Measurements from ENCODE around the gene MED27. TPM values are rescaled to one million over a fixed set of nuclear protein-coding genes. Genes with fewer than 3 reads are reported as not detected.

MED27 gene
- total RNA-seq, 1 experiment from 2014 or later, result 37.7 TPM

DNA sequence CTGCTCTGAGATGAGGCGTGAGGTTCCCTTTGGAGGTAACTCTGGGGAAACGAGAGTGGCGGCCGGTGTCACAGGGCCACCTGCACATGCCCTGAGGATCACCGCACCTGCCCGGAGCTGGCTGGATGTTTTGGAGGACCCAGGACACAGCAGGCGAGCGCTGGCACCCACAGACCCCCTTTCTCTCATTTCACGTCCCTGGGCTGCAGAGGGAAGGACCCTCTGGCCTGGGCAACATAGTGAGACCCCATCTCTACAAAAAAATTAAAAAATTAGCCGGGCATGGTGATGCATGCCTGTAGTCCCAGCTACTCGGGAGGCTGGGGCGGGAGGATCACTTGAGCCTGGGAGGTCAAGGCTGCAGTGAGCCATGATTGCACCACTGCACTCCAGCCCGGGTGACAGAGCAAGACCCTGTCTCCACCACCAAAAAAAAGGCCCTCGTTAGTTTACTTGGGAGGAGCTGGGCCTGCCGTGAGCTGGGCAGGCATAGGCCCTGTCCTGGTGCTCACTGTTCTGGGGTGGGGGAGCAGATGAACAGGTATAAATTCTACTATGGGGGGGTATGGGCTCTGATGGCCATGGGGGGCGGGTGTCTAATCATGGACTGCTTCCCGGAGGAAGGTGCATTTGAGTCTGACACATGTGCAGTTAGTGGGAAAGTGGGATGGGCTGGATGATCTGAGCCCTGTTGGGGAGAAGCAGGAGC lies 242.9 kb downstream of the MED27 start:
- no peak for DNase-seq (ENCODE audit: low read depth)

DNA sequence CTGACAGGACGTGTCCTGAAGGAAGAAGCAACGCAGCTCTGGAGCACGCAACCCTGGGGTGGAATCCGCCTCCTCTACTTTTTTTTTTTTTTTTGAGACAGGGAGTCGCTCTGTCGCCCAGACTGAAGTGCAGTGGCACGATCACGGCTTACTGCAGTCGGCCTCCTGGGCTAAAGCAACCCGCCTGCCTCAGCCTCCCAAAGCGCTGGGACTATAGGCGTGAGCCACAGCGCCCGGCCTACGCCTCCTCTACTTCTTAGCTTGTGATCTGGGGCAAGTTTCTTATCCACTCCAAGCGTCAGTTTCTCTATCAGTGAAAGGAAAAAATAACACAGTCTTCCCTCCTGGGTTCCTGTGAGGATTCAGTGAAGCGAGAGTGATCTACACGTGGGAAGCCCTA lies 243.6 kb downstream of the MED27 start:
- no peak for DNase-seq (ENCODE audit: low read depth)

DNA sequence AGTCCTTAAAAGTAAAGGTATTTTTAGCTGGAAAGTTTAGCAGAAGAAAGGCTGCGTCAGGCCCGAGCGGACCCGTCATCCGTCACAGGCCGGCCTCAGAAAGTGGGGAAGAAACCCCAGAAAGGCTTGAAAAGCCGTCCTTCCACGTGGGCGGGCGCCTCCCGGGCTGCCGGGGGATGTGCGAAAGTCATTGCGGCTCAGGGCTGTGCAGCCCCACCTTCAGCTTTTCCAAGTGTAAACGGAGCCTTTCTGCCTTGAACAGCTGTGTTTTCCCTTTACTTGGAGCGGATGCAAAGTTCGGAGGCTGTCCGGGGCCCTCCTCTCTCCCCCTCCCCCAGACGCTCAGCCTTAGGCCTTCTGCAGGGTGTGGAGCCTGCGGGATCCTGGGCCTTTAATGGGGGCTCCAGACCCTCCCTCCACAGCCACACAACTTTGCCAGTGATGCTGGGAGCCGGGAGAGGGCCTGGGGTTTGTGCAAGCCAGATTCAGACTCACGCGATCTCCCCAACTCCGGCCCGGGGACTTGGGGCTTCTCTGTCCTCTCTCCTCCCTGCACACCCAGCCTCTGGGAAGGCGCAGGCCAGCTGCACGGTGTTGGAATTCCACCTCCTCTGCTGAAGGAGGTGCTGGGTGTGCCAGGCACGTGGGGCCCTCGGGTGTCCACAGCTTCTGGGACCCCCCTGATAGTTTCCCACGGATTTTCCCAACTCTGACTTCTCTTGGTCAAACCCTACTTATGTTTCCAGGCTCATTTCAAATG lies 244.3 kb downstream of the MED27 start:
- no peak for DNase-seq (ENCODE audit: low read depth)

DNA sequence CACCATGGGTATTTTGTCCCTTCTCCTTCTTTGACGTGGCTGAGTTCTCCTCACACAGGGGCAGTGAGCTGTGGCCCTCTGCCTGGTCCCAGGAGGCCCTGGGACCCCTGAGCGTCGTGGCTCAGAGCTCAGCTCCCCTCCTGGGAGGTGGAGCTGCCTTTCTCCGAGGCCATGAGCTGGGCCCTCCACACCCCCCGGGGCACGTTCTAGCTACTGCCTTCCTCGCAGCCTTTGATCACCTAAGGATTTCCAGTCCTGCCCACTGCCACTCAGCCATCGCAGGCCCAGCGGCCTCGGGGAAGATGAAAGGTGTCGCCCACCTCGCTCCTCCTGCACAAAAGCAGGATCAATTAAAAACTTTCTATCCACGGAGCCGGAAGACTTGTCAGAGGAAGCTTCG lies 244.9 kb downstream of the MED27 start:
- no peak for DNase-seq (ENCODE audit: low read depth)

DNA sequence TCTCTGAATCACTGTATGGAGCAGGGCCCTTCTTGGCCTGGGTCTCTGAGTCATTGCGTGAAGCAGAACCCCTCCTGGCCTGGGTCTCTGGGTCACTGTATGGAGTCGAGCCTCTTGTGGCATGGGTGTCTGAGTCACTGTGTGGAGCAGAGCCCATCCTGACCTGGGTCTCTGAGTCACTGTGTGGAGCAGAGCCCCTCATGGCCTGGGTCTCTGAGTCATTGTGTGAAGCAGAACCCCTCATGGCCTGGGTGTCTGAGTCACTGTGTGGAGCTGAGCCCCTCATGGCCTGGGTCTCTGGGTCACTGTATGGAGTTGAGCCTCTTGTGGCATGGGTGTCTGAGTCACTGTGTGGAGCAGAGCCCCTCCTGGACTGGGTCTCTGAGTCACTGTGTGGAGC lies 245.8 kb downstream of the MED27 start:
- peak; percentile 24 for DNase-seq (ENCODE audit: low read depth)

DNA sequence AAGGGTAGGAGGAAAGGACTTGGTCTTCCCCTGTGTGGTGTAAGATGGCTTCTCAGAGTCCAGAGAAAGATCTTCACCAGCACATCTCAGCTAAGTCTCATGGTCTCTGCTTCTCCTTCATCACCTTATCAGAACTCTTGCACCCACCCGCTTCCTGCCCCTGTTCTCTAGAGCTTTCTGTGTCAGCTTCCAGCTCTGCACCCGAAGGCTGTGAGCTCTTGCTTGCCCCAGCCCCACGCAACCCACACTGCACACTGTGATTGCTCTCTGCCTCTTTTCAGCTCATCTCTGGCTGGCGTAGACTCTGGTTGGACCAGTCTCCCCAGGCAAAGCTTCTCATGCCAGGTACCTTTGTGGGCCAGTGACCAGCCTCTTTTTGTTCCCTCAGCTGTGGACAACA lies 246.6 kb downstream of the MED27 start:
- DNase-seq (ENCODE audit: low read depth), result no peak

DNA sequence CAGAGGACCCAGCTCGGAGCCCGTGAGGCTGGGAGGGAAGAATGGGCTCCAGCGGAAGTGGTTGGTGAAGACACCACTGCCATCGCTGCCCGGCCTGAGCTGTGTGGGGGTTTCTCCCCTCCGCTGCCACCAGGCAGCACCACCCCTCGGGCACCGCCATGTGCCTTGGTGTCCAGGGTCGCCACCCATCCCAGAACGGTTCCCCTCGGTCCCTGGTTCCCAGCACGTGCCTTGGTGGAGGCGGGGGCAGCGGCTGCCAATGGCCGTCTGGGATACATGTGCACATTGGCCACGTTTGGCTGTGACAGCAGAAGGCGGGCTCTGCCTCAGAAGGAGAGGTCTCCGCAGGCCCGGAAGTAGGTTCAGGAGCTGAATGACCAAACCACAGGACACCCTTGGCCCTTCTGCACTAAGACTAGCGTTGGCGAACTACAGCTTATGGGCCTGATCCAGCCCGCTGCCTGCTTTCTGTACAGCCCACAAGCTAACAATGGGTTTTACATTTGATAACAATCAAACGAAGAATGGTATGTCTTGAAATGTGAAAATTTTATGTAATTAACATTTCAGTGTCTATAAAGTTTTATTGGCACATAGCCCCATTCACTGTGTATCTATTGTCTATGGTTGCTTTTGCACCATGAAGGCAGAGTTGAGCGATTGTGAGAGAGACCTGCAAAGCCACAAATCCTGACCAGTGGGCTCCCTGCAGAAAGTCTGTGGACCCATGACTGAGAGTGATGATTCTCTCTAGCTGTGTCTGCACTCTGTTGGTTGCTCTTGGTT lies 248.1 kb downstream of the MED27 start:
- DNase-seq (ENCODE audit: low read depth), result no peak

DNA sequence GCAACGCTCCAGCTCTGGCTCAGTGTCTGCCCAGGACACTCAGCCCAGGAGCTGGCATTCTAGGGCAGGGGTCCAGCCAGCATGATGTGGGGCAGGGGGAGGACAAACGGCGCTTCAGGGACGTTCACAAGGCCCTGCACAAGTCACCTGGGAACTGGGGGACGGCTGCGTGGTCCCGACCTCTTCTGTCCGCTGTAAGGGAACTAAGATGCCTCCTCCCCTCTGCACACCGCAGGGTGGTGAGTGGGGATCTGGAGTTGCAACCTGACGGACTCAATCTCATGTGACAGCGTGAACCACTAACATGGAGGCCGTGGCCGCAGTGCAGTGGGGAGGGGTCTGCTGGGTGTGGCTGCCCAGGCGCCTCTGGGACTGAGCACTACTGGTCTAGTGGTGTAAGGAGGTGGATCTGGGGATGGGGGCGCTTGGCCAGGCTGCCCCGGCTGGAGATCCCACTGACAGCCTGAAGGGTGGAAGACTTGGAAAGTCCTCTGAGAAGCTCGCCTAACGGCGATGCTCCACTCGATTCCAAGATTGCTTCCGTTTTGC lies 251.8 kb downstream of the MED27 start:
- DNase-seq (ENCODE audit: low read depth), result no peak

DNA sequence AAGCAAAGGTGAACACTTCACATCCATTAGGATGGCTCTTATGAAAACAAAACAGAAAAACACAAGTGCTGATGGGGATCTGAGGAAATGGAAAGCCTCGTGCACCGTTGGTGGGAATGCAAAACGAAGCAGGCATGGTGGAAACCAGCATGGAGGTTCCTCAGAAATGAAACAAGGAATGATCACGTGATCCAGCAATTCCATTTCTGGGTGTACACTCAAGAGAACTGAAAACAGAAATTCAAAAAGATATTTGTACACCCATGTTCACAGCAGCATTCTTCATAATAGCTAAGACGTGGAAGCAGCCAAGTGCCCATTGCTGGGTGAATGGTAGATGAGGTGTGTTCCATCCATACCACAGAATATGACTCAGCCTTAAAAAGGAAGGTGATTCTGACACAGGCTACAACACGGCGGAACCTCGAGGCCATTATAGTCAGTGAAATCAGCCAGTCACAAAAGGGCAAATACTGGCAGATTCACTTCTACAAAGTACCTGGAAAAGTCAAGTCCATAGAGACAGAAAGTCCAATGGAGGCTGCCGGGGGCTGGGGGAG lies 252.6 kb downstream of the MED27 start:
- no peak for DNase-seq (ENCODE audit: low read depth)

DNA sequence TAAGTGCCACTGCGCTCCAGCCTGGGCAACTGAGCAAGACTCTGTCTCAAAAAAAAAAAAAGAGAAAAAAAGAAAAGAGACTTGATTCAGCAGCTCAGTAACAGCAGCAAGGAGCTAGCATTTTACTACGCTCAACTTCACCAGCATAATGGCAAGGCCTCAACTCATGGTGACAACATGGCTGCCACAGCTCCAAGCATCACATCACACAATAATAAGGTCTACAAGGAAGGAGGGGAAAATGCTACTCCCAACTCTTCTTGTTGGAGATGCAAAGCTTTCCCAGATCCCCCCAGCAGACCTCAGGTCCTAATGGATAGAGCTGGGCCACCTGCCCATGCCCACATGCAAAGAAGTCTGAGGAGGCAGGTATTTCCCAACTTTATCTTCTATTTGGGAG lies 253.6 kb downstream of the MED27 start:
- DNase-seq (ENCODE audit: low read depth), result no peak

DNA sequence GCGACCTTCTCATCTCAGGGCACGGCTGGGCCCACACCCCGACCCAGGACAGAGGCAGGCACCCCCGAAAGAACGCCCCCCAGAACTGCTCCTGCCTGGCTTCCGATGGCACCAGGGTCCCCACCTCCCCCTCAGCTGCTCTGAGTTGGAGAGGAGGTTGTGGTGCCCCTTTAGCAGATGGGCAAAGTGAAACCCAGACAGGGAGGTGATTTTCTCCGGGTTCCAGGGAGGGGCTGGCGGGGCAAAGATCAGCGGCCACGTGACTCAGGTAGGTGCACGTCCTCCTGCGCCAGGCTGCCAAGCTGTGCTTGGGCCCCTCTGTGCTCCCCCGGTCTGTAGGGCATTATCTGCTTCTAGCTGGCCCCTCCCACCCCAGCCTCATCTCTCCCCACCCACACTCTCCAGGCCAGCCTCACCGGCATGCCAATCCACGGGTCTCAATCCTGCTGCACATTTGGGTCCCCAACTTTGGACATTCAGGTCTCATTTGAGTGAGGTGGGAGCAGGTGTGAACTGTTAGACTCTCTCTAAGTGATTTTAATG lies 254.6 kb downstream of the MED27 start:
- no peak for DNase-seq (ENCODE audit: low read depth)

DNA sequence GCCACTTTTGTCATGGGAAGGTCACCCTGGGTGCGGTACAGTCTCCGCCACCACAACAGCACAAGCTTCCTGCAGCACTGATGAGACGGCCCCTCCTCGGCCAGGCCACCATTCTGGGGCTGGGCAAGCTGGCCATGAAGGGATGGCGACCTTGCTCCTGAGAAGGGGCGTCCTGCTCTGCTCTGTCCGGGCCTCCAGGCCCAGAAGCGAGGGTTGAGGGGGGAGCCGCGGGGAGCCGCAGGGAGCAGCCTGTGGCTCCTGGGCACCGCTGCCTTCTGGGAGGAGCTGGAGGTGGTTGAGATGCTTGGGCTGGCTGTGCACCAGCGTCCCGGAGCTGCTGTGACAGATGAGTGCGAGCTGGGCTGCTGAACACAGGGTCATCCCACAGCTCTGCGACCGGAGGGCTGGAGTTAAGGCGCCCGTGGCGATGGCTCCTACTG lies 255.5 kb downstream of the MED27 start:
- no peak for DNase-seq (ENCODE audit: low read depth)

DNA sequence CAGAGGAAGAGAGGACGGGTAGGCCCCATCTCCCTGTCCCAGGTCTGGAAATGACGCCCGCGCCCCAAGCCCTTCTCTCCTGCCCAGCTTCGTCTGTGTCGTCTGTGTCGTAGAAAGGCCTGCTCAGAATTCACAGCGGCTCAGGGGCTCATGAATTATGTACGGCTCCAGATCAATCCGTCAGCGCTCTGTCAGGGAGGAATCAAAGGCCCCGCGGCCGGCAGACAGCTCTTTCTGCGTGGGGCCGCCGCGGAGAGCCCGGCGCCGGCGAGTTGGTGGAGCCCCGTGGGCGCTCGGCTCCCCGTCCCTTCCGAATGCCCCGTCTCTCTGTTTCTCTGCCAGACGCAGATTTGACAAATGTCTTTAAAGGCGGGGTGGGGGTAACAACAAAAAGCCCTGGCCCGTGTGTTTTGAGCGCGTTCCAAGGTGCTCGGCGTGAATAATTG lies 255.9 kb downstream of the MED27 start:
- no peak for DNase-seq (ENCODE audit: low read depth)

DNA sequence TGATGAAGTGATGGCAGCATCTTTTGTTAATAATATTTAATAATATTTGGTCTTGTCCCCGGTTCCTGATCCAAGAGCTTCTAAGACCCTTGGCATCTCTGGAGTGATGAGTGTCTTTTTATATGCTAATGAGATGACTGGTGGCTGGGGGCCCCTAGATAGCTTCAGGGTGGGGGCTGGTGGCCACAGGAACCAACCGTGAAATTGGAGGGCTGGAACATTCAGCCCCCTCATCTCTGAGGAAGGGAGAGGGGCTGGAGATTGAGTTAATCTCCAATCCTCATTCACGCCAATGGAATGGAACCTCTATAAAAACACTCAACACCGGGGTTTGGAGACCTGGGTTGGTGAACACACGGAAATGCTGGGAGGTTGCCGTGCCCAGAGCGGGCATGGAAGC lies 261.6 kb downstream of the MED27 start:
- DNase-seq (ENCODE audit: low read depth), result no peak

DNA sequence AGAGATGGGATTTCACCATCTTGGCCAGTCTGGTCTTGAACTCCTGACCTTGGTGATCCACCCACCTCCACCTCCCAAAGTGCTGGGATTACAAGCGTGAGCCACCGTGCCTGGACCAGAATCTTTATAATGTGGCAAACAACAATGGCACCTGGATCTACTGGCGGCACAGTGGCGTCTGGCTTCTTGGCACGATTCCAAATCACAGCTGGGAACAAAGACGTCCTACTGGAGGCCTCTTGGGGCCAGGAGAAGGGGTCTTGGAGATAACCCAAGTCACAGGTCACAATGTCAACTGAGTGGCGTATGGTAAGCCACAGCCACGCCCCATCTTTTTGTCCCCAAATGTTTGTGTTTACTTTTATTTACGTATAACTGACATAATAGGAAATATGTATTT lies 262.0 kb downstream of the MED27 start:
- no peak for DNase-seq (ENCODE audit: low read depth)

DNA sequence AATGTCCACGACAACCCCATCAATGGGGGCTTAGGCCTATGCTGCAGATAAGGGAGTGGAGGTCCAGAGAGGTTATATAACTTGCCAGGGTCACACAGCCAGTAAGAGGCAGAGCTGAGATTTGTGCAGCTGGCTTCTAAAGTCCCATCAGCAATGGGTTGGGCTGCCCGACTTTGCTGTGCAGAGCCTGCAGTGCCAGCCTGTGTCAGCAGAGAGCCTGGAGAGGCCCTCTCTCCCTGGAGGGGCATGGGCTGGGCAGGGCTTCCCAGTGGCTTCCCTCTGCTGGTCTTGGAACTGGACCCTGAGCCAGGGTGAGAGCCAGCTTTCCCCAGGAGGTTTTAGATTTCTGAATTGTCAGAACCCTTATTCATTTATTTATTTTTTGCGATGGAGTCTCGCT lies 262.6 kb downstream of the MED27 start:
- DNase-seq (ENCODE audit: low read depth), result no peak

DNA sequence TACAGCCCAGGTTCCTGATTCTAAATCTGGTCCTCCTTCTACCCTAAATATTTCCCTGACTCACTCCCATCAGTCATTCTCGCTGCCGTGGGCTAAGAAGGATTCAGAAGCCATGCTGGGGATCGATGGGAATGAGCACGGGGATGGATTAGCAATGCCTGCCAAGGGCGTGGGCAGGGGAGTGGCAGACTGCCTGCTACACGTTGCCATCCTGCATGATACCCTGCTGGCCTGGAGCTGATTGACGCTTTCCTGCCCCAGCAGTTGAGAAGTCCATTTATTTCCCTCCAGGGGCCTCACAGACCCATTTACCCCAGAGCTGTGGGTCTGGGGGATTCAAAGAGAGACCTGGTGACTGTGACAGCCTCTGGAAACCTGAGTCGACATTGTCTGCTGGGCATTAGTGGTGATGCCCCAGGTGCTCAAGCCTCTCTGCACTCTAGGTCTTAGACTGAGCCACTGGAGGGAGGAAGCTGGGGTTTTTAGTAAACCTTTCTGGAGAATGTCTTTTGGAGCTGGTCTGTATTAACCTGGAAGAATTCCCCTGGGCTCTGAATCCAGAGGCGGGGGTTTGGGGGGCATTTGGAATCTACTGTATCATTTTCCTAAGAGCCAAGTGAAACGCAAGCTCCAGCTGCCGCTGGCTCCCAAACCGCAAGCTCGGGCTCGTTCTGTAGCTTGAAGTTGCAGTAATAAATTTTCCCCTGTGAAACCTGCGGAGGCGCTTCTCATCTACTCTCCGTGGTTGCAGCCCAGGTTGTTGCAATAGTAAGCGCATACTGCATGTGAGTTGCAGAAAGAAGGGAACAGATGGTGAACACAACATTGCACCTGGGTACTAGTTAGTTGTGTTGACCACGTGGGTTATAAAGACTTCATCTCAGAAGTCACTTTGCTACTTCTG lies 263.4 kb downstream of the MED27 start:
- no peak for DNase-seq (ENCODE audit: low read depth)

DNA sequence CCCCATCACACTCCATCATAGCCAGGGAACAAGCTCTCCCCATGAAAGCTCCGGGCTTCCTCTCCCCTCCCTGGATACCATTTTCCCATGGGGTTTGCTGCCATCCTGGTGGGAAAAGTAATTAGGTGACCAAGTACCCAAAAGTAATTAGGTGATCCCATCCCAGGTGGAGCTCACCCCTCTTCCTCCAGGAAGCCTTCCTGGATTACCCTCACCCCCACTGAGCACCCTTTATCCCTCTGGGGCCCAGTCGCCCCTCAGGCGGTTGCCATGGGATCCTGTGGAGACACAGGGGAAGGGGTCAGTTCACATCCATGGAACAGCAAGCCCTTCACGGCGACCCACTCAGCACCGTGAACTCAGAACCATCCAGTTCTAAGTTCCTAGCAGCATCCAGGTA lies 265.0 kb downstream of the MED27 start:
- no peak for DNase-seq (ENCODE audit: low read depth)

DNA sequence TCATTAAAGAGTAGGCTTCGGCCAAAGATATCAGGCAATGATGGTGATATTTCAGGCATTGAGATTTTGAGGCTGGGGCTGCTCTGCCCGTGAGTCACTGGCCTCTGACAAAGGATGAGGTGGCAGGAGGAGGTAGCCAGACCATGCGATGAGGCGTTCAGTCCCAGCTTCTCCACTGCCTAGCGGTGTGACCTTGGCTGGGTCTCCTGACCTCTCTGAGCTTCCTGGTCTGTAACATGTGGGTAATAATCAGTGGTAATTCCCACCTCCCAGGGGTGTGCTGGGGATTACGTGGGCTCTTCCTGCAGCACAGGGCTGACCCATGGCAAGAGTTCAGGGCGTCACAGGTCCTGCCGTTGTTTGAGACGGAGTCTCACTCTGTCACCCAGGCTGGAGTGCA lies 266.6 kb downstream of the MED27 start:
- DNase-seq (ENCODE audit: low read depth), result peak; percentile 52

DNA sequence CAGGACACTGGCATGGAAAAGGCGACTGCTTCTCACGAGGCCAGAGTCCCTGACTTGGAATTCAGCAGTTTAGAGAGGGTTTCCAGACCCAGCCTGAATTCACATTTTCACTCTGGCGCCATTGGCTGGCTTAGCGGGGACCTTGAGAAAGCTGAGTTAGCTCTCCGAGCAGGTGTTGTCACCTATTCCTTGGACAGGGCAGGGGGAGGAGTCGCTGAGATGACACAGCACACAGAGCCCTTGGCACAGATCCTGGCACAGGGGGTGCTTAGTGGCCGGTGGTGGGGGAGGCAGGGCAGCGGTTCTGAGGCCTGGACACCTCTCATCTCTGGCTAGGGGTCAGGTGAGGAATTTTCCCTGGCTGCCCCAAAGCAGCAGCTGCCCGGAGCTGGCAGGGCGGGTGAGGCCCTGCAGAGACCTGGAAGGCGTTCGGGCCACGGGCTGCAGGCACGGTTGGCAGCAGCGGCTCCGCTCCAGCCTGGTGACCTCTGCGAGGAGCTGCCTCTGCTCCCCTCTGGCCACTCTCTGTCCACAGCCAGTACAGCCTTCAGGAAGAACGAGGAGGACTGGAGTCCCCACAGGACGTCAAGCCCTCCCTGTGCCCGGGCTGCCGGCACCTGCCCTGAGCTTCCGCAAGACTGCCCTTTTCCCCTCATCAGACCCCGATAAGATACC lies 267.4 kb downstream of the MED27 start:
- DNase-seq (ENCODE audit: low read depth), result no peak
